HEK293 (cell line): ENCODE measurements around the gene PIN1.

Experiments
- CTCF ChIA-PET: fragments of 350-600 bp; formaldehyde crosslinking; extraction: SDS; loops from one replicate; lab custom pipeline; 2021; ENCODE audit warnings: antibody characterized with exemption; lab: Yijun Ruan, JAX
- POLR2A ChIA-PET: fragments of 300-600 bp; formaldehyde crosslinking; extraction: SDS; loops from one replicate; lab custom pipeline; 2020; ENCODE audit warnings: antibody characterized with exemption, inconsistent platforms; lab: Yijun Ruan, JAX
- H3K27ac ChIP-seq: fragments of 200-500 bp; sonication (Bioruptor generic); 2 replicates; pipeline ENCODE4 v1.5.1; 2014; ENCODE audit warnings: low read depth, low read length, control low read depth, inconsistent platforms; ENCODE audit errors: extremely low read depth
- H3K36me3 ChIP-seq, 2 experiments: fragments of 200-500 bp in 1 of 2; sonication (Bioruptor generic) in 1 of 2; 1 replicate in 1 of 2; 2 replicates in 1 of 2; pipeline ENCODE4 v1.5.1; 2014 to 2017; ENCODE audit warnings: inconsistent platforms in 2 of 2, low read length in 2 of 2; ENCODE audit not compliant: control insufficient read depth in 2 of 2, insufficient read depth in 1 of 2
- H3K4me1 ChIP-seq: fragments of 200-500 bp; sonication (Bioruptor generic); 2 replicates; pipeline ENCODE4 v1.5.1; 2014; ENCODE audit warnings: mild to moderate bottlenecking, low read length, inconsistent platforms; ENCODE audit not compliant: control insufficient read depth, insufficient read depth
- H3K4me3 ChIP-seq: 2 replicates; pipeline ENCODE4 v1.5.1; 2011; ENCODE audit warnings: low read depth, mild to moderate bottlenecking, control low read depth, low read length, moderate library complexity
- H3K9me3 ChIP-seq: fragments of 200-500 bp; sonication (Bioruptor generic); 2 replicates; pipeline ENCODE4 v1.5.1; 2014; ENCODE audit warnings: low read depth, low read length, inconsistent platforms; ENCODE audit not compliant: control insufficient read depth, insufficient read depth
- GLI4 ChIP-seq: fragments of 450-650 bp; formaldehyde crosslinking; IDR thresholded peaks from 2 replicates; pipeline ENCODE4 v1.5.1; 2016; ENCODE audit warnings: missing biosample characterization, missing genetic modification characterization
- IKZF3 ChIP-seq: fragments of 450-650 bp; IDR thresholded peaks from 2 replicates; pipeline ENCODE4 v1.5.0; 2018; ENCODE audit warnings: missing biosample characterization, mild to moderate bottlenecking, missing genetic modification characterization, moderate library complexity
- KLF16 ChIP-seq: fragments of 450-650 bp; formaldehyde crosslinking; IDR thresholded peaks from 2 replicates; pipeline ENCODE4 v1.5.1; 2017; ENCODE audit warnings: missing biosample characterization, missing genetic modification characterization
- PRDM1 ChIP-seq: fragments of 450-650 bp; formaldehyde crosslinking; IDR thresholded peaks from 2 replicates; pipeline ENCODE4; 2016; ENCODE audit warnings: missing biosample characterization, missing genetic modification characterization
- SCRT2 ChIP-seq: fragments of 450-650 bp; formaldehyde crosslinking; IDR thresholded peaks from 2 replicates; pipeline ENCODE4 v1.5.1; 2016; ENCODE audit warnings: missing biosample characterization, missing genetic modification characterization
- SP3 ChIP-seq: fragments of 450-650 bp; formaldehyde crosslinking; IDR thresholded peaks from 2 replicates; pipeline ENCODE4 v1.5.1; 2016; ENCODE audit warnings: missing biosample characterization, missing genetic modification characterization
- ZIC2 ChIP-seq: fragments of 450-650 bp; formaldehyde crosslinking; IDR thresholded peaks from 2 replicates; pipeline ENCODE4 v1.5.1; 2016; ENCODE audit warnings: missing biosample characterization, missing genetic modification characterization
- ZNF140 ChIP-seq: fragments of 450-650 bp; formaldehyde crosslinking; IDR thresholded peaks from 2 replicates; pipeline ENCODE4 v1.5.1; 2016; ENCODE audit warnings: missing biosample characterization, missing genetic modification characterization
- ZNF174 ChIP-seq: fragments of 450-650 bp; formaldehyde crosslinking; IDR thresholded peaks from 2 replicates; pipeline ENCODE4 v1.5.0; 2017; ENCODE audit warnings: missing biosample characterization, mild to moderate bottlenecking, missing genetic modification characterization
- ZNF248 ChIP-seq: fragments of 450-650 bp; formaldehyde crosslinking; IDR thresholded peaks from 2 replicates; pipeline ENCODE4 v1.5.1; 2017; ENCODE audit warnings: missing biosample characterization, missing genetic modification characterization
- ZNF266 ChIP-seq: fragments of 450-650 bp; formaldehyde crosslinking; IDR thresholded peaks from 2 replicates; pipeline ENCODE4 v1.5.1; 2016; ENCODE audit warnings: missing biosample characterization, missing genetic modification characterization, low read depth
- ZNF324 ChIP-seq: fragments of 450-650 bp; formaldehyde crosslinking; IDR thresholded peaks from 2 replicates; pipeline ENCODE4 v1.5.1; 2016; ENCODE audit warnings: missing biosample characterization, missing genetic modification characterization
- ZNF391 ChIP-seq: fragments of 450-650 bp; formaldehyde crosslinking; IDR thresholded peaks from 2 replicates; pipeline ENCODE4 v1.5.1; 2016; ENCODE audit warnings: low read depth, missing biosample characterization, missing genetic modification characterization, borderline replicate concordance
- ZNF660 ChIP-seq: fragments of 450-650 bp; IDR thresholded peaks from 2 replicates; pipeline ENCODE4 v1.5.1; 2018; ENCODE audit warnings: missing biosample characterization, mild to moderate bottlenecking, missing genetic modification characterization
- ZNF830 ChIP-seq: fragments of 450-650 bp; IDR thresholded peaks from 2 replicates; pipeline ENCODE4 v1.5.0; 2018; ENCODE audit warnings: missing biosample characterization, missing genetic modification characterization, low read depth, mild to moderate bottlenecking, moderate library complexity
- TF ChIP-seq, protein P1 (sequence below): fragments of 450-650 bp; formaldehyde crosslinking; IDR thresholded peaks from 2 replicates; pipeline ENCODE4 v1.5.1; 2016; ENCODE audit warnings: missing biosample characterization, missing genetic modification characterization

Gene PIN1

GRCh38 chr19:9801976-9802375 is 33.1 kb upstream of the PIN1 start:
- H3K4me3 ChIP-seq, result no peak overlapping the region
- no peaks in the 10 kb centered on the region for H3K4me1 ChIP-seq
- no peak overlapping the region for H3K27ac ChIP-seq
- TF ChIP-seq ZNF324 (no peak), KLF16 (tag by site-specific recombination) (no peak), IKZF3 (tag by site-specific recombination) (no peak), ZNF248 (tag by site-specific recombination) (no peak), ZNF391 (no peak), ZNF830 (tag by site-specific recombination) (no peak), ZNF266 (no peak), ZIC2 (tag by site-specific recombination) (no peak)
- ChIA-PET POLR2A (interaction anchor here (0.7 kb wide), 1 partner anchor 229 kb away, joined by 3 read pairs; no protein-coding TSS in a partner anchor), CTCF (interaction anchor here (0.6 kb wide), 1 partner anchor 177 kb away, joined by 3 read pairs; no protein-coding TSS in a partner anchor)
- peaks cover 8 to 12% of the 10 kb centered on the region in 2 experiments; a peak in 2 of 3 replicates for H3K36me3 ChIP-seq
- H3K9me3 ChIP-seq, result no peaks in the 10 kb centered on the region

GRCh38 chr19:9806803-9807202 is 28.3 kb upstream of the PIN1 start:
- POLR2A ChIA-PET, result interaction anchor here (1.0 to 1.7 kb wide), 2 partner anchors 12 to 21 kb away, joined by 3 to 7 read pairs; partner anchors contain the start of genes FBXL12 and UBL5

DNA sequence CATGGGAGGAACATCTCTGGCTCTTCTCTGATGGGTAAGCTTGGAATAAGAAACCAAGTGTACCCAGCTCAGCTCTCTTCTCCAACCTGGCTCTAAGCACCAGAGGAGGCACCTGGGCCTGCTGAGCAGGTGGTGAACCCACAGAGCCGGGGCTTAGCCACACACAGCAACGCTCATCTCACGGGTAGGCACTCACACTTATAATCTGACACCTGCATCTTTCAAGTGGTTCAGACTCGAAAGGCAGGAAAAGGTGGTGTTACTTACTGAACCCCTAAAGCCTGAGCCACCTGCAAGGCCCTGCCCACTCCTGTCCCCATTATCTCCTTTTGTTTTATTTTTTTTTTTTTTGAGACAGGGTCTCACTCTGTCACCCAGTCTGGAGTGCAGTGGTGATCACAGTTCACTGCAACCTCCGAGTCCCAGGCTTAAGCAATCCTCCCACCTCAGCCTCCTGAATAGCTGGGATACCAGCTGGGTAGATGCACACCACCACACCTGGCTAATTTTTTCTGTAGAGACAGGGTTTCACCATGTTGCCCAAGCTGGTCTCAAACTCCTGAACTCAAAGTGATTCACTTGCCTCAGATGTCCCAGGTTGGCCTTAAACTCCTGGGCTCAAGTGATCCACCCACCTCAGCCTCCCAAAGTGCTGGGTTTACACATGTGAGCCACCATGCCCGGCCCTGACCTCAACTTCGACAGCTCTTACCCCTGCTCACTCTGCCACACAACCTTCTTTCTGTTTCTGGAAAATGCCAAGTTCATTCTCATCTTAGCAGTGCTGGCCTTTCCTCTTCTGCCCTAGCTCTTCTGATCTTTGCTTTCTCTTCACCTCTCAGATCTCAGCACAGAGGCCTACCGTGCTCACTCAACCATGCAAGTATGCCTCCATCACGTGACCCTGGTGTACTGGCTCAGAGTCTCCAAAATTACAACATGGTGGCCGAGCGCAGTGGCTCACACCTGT is 26.0 kb upstream of the PIN1 start:
- no peak overlapping the region for H3K4me3 ChIP-seq
- peaks cover 35 to 55% of the 10 kb centered on the region in 2 experiments; a peak in 2 of 3 replicates for H3K36me3 ChIP-seq
- H3K27ac ChIP-seq, result no peak overlapping the region
- ChIA-PET POLR2A (interaction anchor here (1.0 kb wide), 2 partner anchors 9 to 10 kb away, joined by 3 read pairs; partner anchors contain the start of gene FBXL12), CTCF (interaction anchor here (0.7 to 1.8 kb wide), 4 partner anchors 13 to 140 kb away, joined by 3 to 6 read pairs (median 3); partner anchors contain the start of gene PIN1)
- no peaks in the 10 kb centered on the region for H3K4me1 ChIP-seq
- TF ChIP-seq, protein P1, sequence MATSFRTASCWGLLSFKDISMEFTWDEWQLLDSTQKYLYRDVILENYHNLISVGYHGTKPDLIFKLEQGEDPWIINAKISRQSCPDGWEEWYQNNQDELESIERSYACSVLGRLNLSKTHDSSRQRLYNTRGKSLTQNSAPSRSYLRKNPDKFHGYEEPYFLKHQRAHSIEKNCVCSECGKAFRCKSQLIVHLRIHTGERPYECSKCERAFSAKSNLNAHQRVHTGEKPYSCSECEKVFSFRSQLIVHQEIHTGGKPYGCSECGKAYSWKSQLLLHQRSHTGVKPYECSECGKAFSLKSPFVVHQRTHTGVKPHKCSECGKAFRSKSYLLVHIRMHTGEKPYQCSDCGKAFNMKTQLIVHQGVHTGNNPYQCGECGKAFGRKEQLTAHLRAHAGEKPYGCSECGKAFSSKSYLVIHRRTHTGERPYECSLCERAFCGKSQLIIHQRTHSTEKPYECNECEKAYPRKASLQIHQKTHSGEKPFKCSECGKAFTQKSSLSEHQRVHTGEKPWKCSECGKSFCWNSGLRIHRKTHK (tag by site-specific recombination), result no peak
- TF ChIP-seq SCRT2 (tag by site-specific recombination) (no peak), ZNF174 (tag by site-specific recombination) (no peak), ZNF140 (tag by site-specific recombination) (no peak), GLI4 (tag by site-specific recombination) (no peak)
- no peaks in the 10 kb centered on the region for H3K9me3 ChIP-seq

More at GRCh38 chr19:9806803-9807202, 28.3 kb upstream of the PIN1 start:
- no peaks in the 10 kb centered on the region for H3K9me3 ChIP-seq
- H3K36me3 ChIP-seq, result peaks cover 23 to 51% of the 10 kb centered on the region in 2 experiments; a peak in 2 of 3 replicates
- no peak overlapping the region for H3K4me3 ChIP-seq
- TF ChIP-seq ZNF660 (tag by site-specific recombination), result no peak
- TF ChIP-seq ZNF266, result no peak
- TF ChIP-seq PRDM1 (tag by site-specific recombination), result no peak
- no peak for TF ChIP-seq ZNF324
- no peak for TF ChIP-seq SP3 (tag by site-specific recombination)
- TF ChIP-seq, all 188 proteins: peak for 0
- H3K27ac ChIP-seq, result no peak overlapping the region
- H3K4me1 ChIP-seq, result no peaks in the 10 kb centered on the region
- CTCF ChIA-PET, result interaction anchor here (0.8 to 2.8 kb wide), 3 partner anchors 8 to 181 kb away, joined by 5 to 10 read pairs (median 6); no protein-coding TSS in a partner anchor
